A673 (cell line): Measurements from ENCODE around the gene NFYA.

Experiments
- EZH2 ChIP-seq: fragments of 200-600 bp; sonication (generic); IDR thresholded peaks from 2 replicates; pipeline ENCODE4 v1.6.1; 2017; ENCODE audit warnings: borderline replicate concordance, low read depth, mild to moderate bottlenecking, mixed read lengths, antibody characterized with exemption, low read length; ENCODE audit not compliant: poor library complexity, severe bottlenecking
- TF ChIP-seq, protein P1 (sequence below): fragments of 300-800, 200-600 bp; sonication (generic); conservative IDR thresholded peaks from 2 replicates; pipeline ENCODE4 v1.5.1; 2017; ENCODE audit warnings: low read depth, mild to moderate bottlenecking, antibody characterized with exemption, low read length, moderate library complexity, mixed read lengths

DNA sequence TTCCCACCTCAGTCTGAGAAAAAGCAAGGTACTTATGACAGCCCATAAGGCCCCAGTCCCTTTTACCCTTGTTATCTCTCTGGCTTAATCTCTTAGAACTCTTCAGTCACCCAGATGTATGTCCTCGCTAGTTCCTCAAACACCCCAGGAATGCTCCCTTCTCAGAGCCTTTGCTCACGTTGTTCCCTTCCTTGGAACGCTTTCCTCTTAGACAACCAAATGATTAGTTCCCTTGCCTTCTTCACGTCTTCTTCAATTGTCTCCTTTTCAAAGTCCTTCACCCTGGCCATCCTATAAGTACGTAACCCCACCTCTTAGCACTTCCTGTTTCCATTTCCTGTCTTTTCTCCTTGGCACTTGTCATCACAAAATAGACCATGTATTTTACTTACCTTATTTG lies 20.9 kb upstream of the NFYA start:
- TF ChIP-seq, protein P1, sequence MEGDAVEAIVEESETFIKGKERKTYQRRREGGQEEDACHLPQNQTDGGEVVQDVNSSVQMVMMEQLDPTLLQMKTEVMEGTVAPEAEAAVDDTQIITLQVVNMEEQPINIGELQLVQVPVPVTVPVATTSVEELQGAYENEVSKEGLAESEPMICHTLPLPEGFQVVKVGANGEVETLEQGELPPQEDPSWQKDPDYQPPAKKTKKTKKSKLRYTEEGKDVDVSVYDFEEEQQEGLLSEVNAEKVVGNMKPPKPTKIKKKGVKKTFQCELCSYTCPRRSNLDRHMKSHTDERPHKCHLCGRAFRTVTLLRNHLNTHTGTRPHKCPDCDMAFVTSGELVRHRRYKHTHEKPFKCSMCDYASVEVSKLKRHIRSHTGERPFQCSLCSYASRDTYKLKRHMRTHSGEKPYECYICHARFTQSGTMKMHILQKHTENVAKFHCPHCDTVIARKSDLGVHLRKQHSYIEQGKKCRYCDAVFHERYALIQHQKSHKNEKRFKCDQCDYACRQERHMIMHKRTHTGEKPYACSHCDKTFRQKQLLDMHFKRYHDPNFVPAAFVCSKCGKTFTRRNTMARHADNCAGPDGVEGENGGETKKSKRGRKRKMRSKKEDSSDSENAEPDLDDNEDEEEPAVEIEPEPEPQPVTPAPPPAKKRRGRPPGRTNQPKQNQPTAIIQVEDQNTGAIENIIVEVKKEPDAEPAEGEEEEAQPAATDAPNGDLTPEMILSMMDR, result no peak
- no peak for TF ChIP-seq EZH2
